HEK293 (cell line): Measurements from ENCODE around the gene WNT2.

Source experiments
- MZF1 ChIP-seq: fragments of 450-650 bp; formaldehyde crosslinking; IDR thresholded peaks from 2 replicates; pipeline ENCODE4 v1.5.1; 2017; ENCODE audit warnings: missing biosample characterization, missing genetic modification characterization, borderline replicate concordance
- SALL2 ChIP-seq: fragments of 450-650 bp; formaldehyde crosslinking; IDR thresholded peaks from 2 replicates; pipeline ENCODE4 v1.5.0; 2017; ENCODE audit warnings: missing biosample characterization, mild to moderate bottlenecking, missing genetic modification characterization, borderline replicate concordance
- ZBTB8A ChIP-seq: fragments of 450-650 bp; formaldehyde crosslinking; IDR thresholded peaks from 2 replicates; pipeline ENCODE4 v1.5.1; 2016; ENCODE audit warnings: missing biosample characterization, missing genetic modification characterization
- ZNF140 ChIP-seq: fragments of 450-650 bp; formaldehyde crosslinking; IDR thresholded peaks from 2 replicates; pipeline ENCODE4 v1.5.1; 2016; ENCODE audit warnings: missing biosample characterization, missing genetic modification characterization
- ZNF221 ChIP-seq: fragments of 450-650 bp; formaldehyde crosslinking; IDR thresholded peaks from 2 replicates; pipeline ENCODE4 v1.5.1; 2017; ENCODE audit warnings: missing biosample characterization, missing genetic modification characterization, borderline replicate concordance
- ZNF510 ChIP-seq: fragments of 450-650 bp; formaldehyde crosslinking; IDR thresholded peaks from 2 replicates; pipeline ENCODE4 v1.5.1; 2018; ENCODE audit warnings: mild to moderate bottlenecking, missing genetic modification characterization, missing biosample characterization; ENCODE audit not compliant: insufficient replicate concordance
- ZNF521 ChIP-seq: fragments of 450-650 bp; formaldehyde crosslinking; IDR thresholded peaks from 2 replicates; pipeline ENCODE4 v1.5.1; 2017; ENCODE audit warnings: missing biosample characterization, mild to moderate bottlenecking, missing genetic modification characterization
- ZNF544 ChIP-seq: fragments of 450-650 bp; formaldehyde crosslinking; IDR thresholded peaks from 2 replicates; pipeline ENCODE4 v1.5.0; 2017; ENCODE audit warnings: missing biosample characterization, missing genetic modification characterization
- ZNF707 ChIP-seq: fragments of 450-650 bp; formaldehyde crosslinking; IDR thresholded peaks from 2 replicates; pipeline ENCODE4 v1.5.1; 2016; ENCODE audit warnings: missing biosample characterization, missing genetic modification characterization
- TF ChIP-seq, protein P1 (sequence below): fragments of 450-650 bp; formaldehyde crosslinking; IDR thresholded peaks from 2 replicates; pipeline ENCODE4 v1.5.1; 2016; ENCODE audit warnings: missing biosample characterization, missing genetic modification characterization
- TF ChIP-seq, protein P2 (sequence below): IDR thresholded peaks from 2 replicates; pipeline ENCODE4 v1.6.1; 2011; ENCODE audit warnings: mild to moderate bottlenecking, low read depth, low read length, borderline replicate concordance
- TF ChIP-seq, protein P3 (sequence below): fragments of 450-650 bp; formaldehyde crosslinking; IDR thresholded peaks from 2 replicates; pipeline ENCODE4 v1.5.1; 2016; ENCODE audit warnings: missing biosample characterization, missing genetic modification characterization
- TF ChIP-seq, protein P4 (sequence below): fragments of 450-650 bp; formaldehyde crosslinking; conservative IDR thresholded peaks from 2 replicates; pipeline ENCODE4 v1.5.1; 2016; ENCODE audit warnings: low read depth, missing biosample characterization, missing genetic modification characterization
- TF ChIP-seq, protein P5 (sequence below): fragments of 450-650 bp; formaldehyde crosslinking; IDR thresholded peaks from 2 replicates; pipeline ENCODE4 v1.5.1; 2016; ENCODE audit warnings: missing biosample characterization, missing genetic modification characterization

DNA sequence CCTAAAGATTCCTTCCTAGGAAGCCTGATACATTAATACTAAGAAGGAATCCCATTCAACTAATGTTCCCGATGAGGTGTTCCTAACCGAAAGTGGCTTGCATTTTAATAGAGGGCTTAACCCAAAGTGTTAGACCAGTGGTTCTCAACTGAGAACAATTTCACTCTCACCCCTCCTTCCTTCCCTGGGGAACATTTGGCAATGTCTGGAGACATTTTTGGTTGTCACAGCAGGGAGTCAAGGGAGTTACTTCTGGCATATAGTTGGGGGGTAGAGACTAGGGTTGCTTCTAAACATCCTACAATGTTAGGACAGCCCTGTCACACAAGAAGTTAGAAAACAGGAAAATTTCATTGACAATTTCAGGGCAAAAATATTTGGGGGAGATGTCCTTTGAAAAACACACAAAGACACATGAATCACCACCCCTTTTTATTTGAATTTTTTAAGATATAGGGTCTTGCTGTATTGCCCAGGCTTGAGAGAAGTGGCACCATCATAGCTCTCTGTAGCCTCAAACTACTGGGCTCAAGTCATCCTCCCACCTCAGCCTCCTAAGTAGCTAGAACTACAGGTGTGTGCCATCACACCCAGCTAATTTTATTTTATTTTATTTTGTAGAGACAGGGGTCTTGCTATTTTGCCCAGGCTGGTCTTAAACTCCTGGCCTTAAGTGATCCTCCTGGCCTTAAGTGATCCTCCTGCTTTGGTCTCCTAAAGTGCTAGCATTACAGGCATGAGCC, 50.7 kb downstream of the WNT2 start:
- TF ChIP-seq, protein P1, sequence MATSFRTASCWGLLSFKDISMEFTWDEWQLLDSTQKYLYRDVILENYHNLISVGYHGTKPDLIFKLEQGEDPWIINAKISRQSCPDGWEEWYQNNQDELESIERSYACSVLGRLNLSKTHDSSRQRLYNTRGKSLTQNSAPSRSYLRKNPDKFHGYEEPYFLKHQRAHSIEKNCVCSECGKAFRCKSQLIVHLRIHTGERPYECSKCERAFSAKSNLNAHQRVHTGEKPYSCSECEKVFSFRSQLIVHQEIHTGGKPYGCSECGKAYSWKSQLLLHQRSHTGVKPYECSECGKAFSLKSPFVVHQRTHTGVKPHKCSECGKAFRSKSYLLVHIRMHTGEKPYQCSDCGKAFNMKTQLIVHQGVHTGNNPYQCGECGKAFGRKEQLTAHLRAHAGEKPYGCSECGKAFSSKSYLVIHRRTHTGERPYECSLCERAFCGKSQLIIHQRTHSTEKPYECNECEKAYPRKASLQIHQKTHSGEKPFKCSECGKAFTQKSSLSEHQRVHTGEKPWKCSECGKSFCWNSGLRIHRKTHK (tag by site-specific recombination), result no peak
- TF ChIP-seq, protein P2, sequence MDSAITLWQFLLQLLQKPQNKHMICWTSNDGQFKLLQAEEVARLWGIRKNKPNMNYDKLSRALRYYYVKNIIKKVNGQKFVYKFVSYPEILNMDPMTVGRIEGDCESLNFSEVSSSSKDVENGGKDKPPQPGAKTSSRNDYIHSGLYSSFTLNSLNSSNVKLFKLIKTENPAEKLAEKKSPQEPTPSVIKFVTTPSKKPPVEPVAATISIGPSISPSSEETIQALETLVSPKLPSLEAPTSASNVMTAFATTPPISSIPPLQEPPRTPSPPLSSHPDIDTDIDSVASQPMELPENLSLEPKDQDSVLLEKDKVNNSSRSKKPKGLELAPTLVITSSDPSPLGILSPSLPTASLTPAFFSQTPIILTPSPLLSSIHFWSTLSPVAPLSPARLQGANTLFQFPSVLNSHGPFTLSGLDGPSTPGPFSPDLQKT, result no peak
- TF ChIP-seq, protein P3, sequence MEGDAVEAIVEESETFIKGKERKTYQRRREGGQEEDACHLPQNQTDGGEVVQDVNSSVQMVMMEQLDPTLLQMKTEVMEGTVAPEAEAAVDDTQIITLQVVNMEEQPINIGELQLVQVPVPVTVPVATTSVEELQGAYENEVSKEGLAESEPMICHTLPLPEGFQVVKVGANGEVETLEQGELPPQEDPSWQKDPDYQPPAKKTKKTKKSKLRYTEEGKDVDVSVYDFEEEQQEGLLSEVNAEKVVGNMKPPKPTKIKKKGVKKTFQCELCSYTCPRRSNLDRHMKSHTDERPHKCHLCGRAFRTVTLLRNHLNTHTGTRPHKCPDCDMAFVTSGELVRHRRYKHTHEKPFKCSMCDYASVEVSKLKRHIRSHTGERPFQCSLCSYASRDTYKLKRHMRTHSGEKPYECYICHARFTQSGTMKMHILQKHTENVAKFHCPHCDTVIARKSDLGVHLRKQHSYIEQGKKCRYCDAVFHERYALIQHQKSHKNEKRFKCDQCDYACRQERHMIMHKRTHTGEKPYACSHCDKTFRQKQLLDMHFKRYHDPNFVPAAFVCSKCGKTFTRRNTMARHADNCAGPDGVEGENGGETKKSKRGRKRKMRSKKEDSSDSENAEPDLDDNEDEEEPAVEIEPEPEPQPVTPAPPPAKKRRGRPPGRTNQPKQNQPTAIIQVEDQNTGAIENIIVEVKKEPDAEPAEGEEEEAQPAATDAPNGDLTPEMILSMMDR (tag by site-specific recombination), result no peak
- TF ChIP-seq, protein P4, sequence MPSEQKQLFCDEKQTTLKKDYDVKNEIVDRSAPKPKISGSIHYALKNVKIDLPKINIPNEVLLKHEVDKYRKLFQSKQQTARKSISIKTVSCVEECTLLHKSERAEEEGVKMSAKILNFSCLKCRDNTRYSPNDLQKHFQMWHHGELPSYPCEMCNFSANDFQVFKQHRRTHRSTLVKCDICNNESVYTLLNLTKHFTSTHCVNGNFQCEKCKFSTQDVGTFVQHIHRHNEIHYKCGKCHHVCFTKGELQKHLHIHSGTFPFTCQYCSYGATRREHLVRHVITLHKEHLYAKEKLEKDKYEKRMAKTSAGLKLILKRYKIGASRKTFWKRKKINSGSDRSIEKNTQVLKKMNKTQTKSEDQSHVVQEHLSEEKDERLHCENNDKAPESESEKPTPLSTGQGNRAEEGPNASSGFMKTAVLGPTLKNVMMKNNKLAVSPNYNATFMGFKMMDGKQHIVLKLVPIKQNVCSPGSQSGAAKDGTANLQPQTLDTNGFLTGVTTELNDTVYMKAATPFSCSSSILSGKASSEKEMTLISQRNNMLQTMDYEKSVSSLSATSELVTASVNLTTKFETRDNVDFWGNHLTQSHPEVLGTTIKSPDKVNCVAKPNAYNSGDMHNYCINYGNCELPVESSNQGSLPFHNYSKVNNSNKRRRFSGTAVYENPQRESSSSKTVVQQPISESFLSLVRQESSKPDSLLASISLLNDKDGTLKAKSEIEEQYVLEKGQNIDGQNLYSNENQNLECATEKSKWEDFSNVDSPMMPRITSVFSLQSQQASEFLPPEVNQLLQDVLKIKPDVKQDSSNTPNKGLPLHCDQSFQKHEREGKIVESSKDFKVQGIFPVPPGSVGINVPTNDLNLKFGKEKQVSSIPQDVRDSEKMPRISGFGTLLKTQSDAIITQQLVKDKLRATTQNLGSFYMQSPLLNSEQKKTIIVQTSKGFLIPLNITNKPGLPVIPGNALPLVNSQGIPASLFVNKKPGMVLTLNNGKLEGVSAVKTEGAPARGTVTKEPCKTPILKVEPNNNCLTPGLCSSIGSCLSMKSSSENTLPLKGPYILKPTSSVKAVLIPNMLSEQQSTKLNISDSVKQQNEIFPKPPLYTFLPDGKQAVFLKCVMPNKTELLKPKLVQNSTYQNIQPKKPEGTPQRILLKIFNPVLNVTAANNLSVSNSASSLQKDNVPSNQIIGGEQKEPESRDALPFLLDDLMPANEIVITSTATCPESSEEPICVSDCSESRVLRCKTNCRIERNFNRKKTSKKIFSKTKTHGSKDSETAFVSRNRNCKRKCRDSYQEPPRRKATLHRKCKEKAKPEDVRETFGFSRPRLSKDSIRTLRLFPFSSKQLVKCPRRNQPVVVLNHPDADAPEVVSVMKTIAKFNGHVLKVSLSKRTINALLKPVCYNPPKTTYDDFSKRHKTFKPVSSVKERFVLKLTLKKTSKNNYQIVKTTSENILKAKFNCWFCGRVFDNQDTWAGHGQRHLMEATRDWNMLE, result no peak
- TF ChIP-seq, protein P5, sequence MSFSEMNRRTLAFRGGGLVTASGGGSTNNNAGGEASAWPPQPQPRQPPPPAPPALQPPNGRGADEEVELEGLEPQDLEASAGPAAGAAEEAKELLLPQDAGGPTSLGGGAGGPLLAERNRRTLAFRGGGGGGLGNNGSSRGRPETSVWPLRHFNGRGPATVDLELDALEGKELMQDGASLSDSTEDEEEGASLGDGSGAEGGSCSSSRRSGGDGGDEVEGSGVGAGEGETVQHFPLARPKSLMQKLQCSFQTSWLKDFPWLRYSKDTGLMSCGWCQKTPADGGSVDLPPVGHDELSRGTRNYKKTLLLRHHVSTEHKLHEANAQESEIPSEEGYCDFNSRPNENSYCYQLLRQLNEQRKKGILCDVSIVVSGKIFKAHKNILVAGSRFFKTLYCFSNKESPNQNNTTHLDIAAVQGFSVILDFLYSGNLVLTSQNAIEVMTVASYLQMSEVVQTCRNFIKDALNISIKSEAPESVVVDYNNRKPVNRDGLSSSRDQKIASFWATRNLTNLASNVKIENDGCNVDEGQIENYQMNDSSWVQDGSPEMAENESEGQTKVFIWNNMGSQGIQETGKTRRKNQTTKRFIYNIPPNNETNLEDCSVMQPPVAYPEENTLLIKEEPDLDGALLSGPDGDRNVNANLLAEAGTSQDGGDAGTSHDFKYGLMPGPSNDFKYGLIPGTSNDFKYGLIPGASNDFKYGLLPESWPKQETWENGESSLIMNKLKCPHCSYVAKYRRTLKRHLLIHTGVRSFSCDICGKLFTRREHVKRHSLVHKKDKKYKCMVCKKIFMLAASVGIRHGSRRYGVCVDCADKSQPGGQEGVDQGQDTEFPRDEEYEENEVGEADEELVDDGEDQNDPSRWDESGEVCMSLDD (tag by site-specific recombination), result no peak
- no peak for TF ChIP-seq SALL2 (tag by site-specific recombination)
- no peak for TF ChIP-seq ZBTB8A (tag by site-specific recombination)
- no peak for TF ChIP-seq MZF1 (tag by site-specific recombination)
- no peak for TF ChIP-seq ZNF544 (tag by site-specific recombination)
- TF ChIP-seq ZNF221, result no peak
- TF ChIP-seq ZNF521 (tag by site-specific recombination), result no peak
- TF ChIP-seq ZNF140 (tag by site-specific recombination), result no peak
- TF ChIP-seq ZNF510 (tag by site-specific recombination), result no peak
- no peak for TF ChIP-seq ZNF707 (tag by site-specific recombination)
